Activated T-cell treated with anti-CD3 and anti-CD28 coated beads, Interleukin-2, amount 50 U/mL, for 24 hours (primary cell): ENCODE data around the gene SETMAR.
"Not testable (repeated sequence)": the region's sequence is repeated elsewhere in the genome, so short reads cannot be mapped to it uniquely, and the experiment has no call there.

Experiments
- DNase-seq: peaks from one replicate; pipeline ENCODE4 v3.0.0-alpha.2; 2020
- H3K27ac Mint-ChIP-seq: 2 replicates; pipeline ENCODE4 v1.8.0; 2020; ENCODE audit warnings: mild to moderate bottlenecking, mixed read lengths
- H3K27me3 Mint-ChIP-seq: 2 replicates; pipeline ENCODE4 v1.8.0; 2020; ENCODE audit warnings: mixed read lengths
- H3K36me3 Mint-ChIP-seq: 2 replicates; pipeline ENCODE4 v1.8.0; 2020; ENCODE audit warnings: low read depth, mixed read lengths
- H3K4me1 Mint-ChIP-seq: 2 replicates; pipeline ENCODE4 v1.8.0; 2020; ENCODE audit warnings: low read depth, mixed read lengths
- H3K4me3 Mint-ChIP-seq: 2 replicates; pipeline ENCODE4 v1.8.0; 2020; ENCODE audit warnings: mild to moderate bottlenecking, moderate library complexity, mixed read lengths
- H3K9me3 Mint-ChIP-seq: 2 replicates; pipeline ENCODE4 v1.8.0; 2020; ENCODE audit warnings: mixed read lengths

SETMAR gene

DNA sequence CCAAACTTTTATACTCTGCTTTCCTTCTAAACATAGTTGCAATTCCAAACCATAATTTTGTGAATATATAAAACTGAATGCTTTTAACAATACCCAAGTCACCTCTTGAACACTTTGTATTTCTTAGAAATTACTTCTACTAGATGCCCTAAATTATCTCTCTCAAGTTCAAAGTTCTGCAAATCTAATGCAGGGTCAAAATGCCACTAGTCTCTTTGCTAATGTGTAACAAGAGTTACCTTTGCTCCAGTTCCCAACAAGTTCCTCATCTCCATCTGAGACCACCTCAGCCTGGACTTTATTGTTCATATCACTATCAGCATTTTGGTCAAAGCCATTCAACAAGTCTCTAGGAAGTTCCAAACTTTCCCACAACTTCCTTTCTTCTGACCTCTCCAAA lies 26.6 kb downstream of the SETMAR start:
- Mint-ChIP-seq H3K36me3 (peaks cover 24% of the 10 kb centered on the region), H3K9me3 (peaks cover 19% of the 10 kb centered on the region)
- DNase-seq, H3K4me3 Mint-ChIP-seq, H3K27me3 Mint-ChIP-seq, H3K4me1 Mint-ChIP-seq, H3K27ac Mint-ChIP-seq: not testable (repeated sequence)

GRCh38 chr3:4332111-4332510 lies 28.9 kb downstream of the SETMAR start:
- no peaks in the 10 kb centered on the region for H3K27me3 Mint-ChIP-seq
- H3K4me1 Mint-ChIP-seq: no peaks in the 10 kb centered on the region
- no peak overlapping the region for H3K27ac Mint-ChIP-seq
- no peak for DNase-seq
- peaks cover 20% of the 10 kb centered on the region for H3K36me3 Mint-ChIP-seq
- peaks cover 17% of the 10 kb centered on the region for H3K9me3 Mint-ChIP-seq
- H3K4me3 Mint-ChIP-seq: no peak overlapping the region

DNA sequence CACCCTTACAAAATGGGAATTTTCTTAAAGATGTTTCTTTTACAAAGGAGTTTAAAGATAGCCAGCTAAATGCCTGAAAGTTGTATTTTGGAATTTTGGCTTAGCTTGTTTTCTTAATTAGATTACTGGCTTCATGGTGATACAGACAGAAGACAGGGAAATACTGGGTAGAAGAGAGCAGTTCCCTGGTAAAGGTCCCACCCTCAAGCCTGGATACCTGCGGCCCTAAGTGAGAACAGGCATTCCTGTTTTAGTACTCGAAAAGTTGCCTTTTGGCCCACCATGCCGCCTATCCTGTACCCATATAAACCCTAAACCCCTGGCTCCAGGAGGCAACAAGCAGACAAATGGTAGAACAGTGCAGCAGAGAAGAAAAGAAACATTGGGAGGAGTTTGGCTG lies 29.4 kb downstream of the SETMAR start:
- Mint-ChIP-seq H3K4me1 (no peaks in the 10 kb centered on the region), H3K27ac (no peak overlapping the region), H3K9me3 (peaks cover 15% of the 10 kb centered on the region), H3K27me3 (no peaks in the 10 kb centered on the region), H3K36me3 (peaks cover 18% of the 10 kb centered on the region), H3K4me3 (no peak overlapping the region)
- DNase-seq: no peak

DNA sequence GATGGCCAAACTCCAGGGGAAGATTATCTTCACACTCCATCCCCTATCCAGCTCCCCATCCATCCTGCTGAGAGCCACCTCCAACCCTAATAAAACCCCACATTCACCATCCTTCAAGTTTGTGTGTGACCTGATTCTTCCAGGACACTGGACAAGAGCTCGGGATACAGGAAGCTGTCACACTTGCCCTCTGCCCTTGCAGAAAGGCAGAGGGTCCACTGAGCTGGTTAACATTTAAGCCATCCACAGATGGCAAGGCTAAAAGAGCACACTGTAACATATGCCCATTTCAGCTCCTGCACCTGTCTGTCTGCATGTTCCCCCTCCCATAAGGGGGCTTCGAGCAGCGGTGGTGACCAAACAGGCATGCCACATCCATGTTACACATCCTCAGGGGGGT lies 29.8 kb downstream of the SETMAR start:
- H3K27me3 Mint-ChIP-seq: no peaks in the 10 kb centered on the region

DNA sequence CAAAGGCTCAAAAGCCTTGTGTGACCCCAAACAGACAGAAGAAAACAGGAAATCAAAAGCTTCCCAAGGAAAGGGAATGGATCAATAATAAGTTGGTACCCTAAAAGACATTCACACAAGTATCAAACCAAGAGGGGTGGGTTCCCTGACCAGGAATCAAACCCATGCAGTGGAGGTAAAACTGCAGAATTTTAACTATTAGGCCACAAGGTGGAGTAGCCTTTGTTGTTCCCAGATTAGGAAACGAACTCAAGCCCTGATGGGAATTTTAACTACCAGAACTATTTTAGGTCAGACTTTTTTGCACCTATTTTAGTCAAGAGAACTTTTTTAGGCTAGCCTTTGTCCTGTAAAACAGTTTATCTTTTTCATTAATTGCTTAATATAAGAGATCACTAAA lies 31.4 kb downstream of the SETMAR start:
- Mint-ChIP-seq H3K27me3 (no peaks in the 10 kb centered on the region), H3K27ac (no peak overlapping the region), H3K4me1 (no peaks in the 10 kb centered on the region), H3K9me3 (peaks cover 9% of the 10 kb centered on the region), H3K4me3 (no peak overlapping the region), H3K36me3 (peaks cover 9% of the 10 kb centered on the region)
- no peak for DNase-seq

More for the DNA sequence above, 29.8 kb downstream of the SETMAR start:
- DNase-seq: no peak
- Mint-ChIP-seq H3K27ac (no peak overlapping the region), H3K9me3 (peaks cover 15% of the 10 kb centered on the region), H3K36me3 (peaks cover 18% of the 10 kb centered on the region), H3K4me3 (no peak overlapping the region), H3K4me1 (no peaks in the 10 kb centered on the region)

- no peaks in the 10 kb centered on the region for H3K27me3 Mint-ChIP-seq
- H3K9me3 Mint-ChIP-seq: no peaks in the 10 kb centered on the region
- DNase-seq: no peak
- H3K36me3 Mint-ChIP-seq: peaks cover 4% of the 10 kb centered on the region
- peaks cover 3% of the 10 kb centered on the region for H3K4me1 Mint-ChIP-seq
- no peak overlapping the region for H3K4me3 Mint-ChIP-seq
- H3K27ac Mint-ChIP-seq: no peak overlapping the region
Measured at GRCh38 chr3:4335840-4336562, 32.8 kb downstream of the SETMAR start.

- no peaks in the 10 kb centered on the region for H3K9me3 Mint-ChIP-seq
- DNase-seq: no peak
- H3K36me3 Mint-ChIP-seq: peaks cover 4% of the 10 kb centered on the region
- H3K27me3 Mint-ChIP-seq: no peaks in the 10 kb centered on the region
- H3K4me3 Mint-ChIP-seq: no peak overlapping the region
- H3K27ac Mint-ChIP-seq: no peak overlapping the region
- H3K4me1 Mint-ChIP-seq: peaks cover 3% of the 10 kb centered on the region
Measured at GRCh38 chr3:4336850-4337546, 33.8 kb downstream of the SETMAR start.

DNA sequence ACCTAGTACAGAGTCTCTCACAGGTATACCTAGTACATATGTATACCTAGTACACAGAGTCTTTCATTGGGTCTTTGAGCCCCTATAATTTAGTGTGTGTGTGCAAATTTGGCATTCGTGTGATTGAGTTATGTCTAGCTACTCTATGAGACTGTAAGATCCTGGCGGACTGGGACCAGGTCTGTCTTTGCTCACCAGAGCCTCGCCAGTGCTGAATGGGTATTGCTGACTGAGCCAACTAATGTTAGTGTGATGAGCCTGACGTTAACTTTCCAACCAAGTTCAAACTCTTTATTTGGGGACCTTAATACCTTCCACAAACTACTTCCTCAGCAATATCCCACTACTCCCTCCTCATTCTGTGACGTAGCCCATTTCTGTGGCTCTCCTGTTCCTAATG lies 35.6 kb downstream of the SETMAR start:
- H3K4me3 Mint-ChIP-seq: no peak overlapping the region
- no peaks in the 10 kb centered on the region for H3K27me3 Mint-ChIP-seq
- H3K36me3 Mint-ChIP-seq: peaks cover 4% of the 10 kb centered on the region
- DNase-seq: no peak
- H3K4me1 Mint-ChIP-seq: peaks cover 3% of the 10 kb centered on the region
- no peaks in the 10 kb centered on the region for H3K9me3 Mint-ChIP-seq
- H3K27ac Mint-ChIP-seq: no peak overlapping the region

- no peaks in the 10 kb centered on the region for H3K27me3 Mint-ChIP-seq
- peaks cover 3% of the 10 kb centered on the region for H3K4me1 Mint-ChIP-seq
- no peak overlapping the region for H3K27ac Mint-ChIP-seq
- no peaks in the 10 kb centered on the region for H3K9me3 Mint-ChIP-seq
- no peak overlapping the region for H3K4me3 Mint-ChIP-seq
- DNase-seq: no peak
- peaks cover 6% of the 10 kb centered on the region for H3K36me3 Mint-ChIP-seq
Measured at GRCh38 chr3:4340077-4340410, 36.9 kb downstream of the SETMAR start.

GRCh38 chr3:4340411-4341335 lies 37.5 kb downstream of the SETMAR start:
- DNase-seq: no peak
- H3K27me3 Mint-ChIP-seq: no peaks in the 10 kb centered on the region
- H3K9me3 Mint-ChIP-seq: no peaks in the 10 kb centered on the region
- H3K36me3 Mint-ChIP-seq: peaks cover 6% of the 10 kb centered on the region
- no peak overlapping the region for H3K4me3 Mint-ChIP-seq
- peaks cover 3% of the 10 kb centered on the region for H3K4me1 Mint-ChIP-seq
- peak overlapping the region; percentile 7 for H3K27ac Mint-ChIP-seq

- peaks cover 3% of the 10 kb centered on the region for H3K4me1 Mint-ChIP-seq
- no peaks in the 10 kb centered on the region for H3K27me3 Mint-ChIP-seq
- H3K4me3 Mint-ChIP-seq: no peak overlapping the region
Measured at GRCh38 chr3:4341336-4341675, 38.1 kb downstream of the SETMAR start.

DNA sequence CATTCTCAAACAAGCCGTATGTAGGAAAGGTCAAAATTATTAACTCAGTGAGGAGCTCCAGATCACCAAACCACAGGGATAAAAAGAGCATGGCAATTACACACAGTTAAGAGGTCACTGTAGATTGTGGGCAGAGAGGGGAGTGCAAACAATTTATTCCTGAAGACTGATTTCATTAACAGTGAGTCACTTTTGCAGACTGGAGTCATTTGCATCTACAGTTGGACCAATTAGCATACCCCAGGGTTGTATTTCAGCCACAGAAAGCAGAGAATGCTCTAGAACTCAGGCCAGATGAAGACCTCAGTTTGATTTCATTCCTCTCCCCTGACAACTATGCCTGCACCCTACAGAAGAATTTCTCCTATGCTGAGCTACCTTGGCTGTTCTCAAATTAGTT lies 40.1 kb downstream of the SETMAR start:
- H3K27ac Mint-ChIP-seq: no peak overlapping the region
- H3K27me3 Mint-ChIP-seq: no peaks in the 10 kb centered on the region
- no peak overlapping the region for H3K4me3 Mint-ChIP-seq
- no peaks in the 10 kb centered on the region for H3K9me3 Mint-ChIP-seq
- DNase-seq: no peak
- peaks cover 6% of the 10 kb centered on the region for H3K36me3 Mint-ChIP-seq
- peaks cover 3% of the 10 kb centered on the region for H3K4me1 Mint-ChIP-seq

More at GRCh38 chr3:4341336-4341675, 38.1 kb downstream of the SETMAR start:
- no peak for DNase-seq
- no peak overlapping the region for H3K27ac Mint-ChIP-seq
- no peaks in the 10 kb centered on the region for H3K9me3 Mint-ChIP-seq
- peaks cover 6% of the 10 kb centered on the region for H3K36me3 Mint-ChIP-seq

GRCh38 chr3:4350789-4351163 lies 47.6 kb downstream of the SETMAR start:
- H3K4me1 Mint-ChIP-seq: peaks cover 25% of the 10 kb centered on the region

GRCh38 chr3:4351164-4351855 lies 48.1 kb downstream of the SETMAR start:
- H3K36me3 Mint-ChIP-seq: no peaks in the 10 kb centered on the region

More at GRCh38 chr3:4350789-4351163, 47.6 kb downstream of the SETMAR start:
- peak overlapping the region; percentile 69 for H3K4me3 Mint-ChIP-seq
- H3K36me3 Mint-ChIP-seq: no peaks in the 10 kb centered on the region
- H3K9me3 Mint-ChIP-seq: no peaks in the 10 kb centered on the region
- H3K27me3 Mint-ChIP-seq: no peaks in the 10 kb centered on the region
- DNase-seq: peak; percentile 40
- peak overlapping the region; percentile 94 for H3K27ac Mint-ChIP-seq

More at GRCh38 chr3:4351164-4351855, 48.1 kb downstream of the SETMAR start:
- DNase-seq: peak; percentile 33
- Mint-ChIP-seq H3K4me1 (peaks cover 25% of the 10 kb centered on the region), H3K27ac (peak overlapping the region; percentile 94), H3K27me3 (no peaks in the 10 kb centered on the region), H3K4me3 (peak overlapping the region; percentile 69), H3K9me3 (no peaks in the 10 kb centered on the region)
